Renal cortex interstitium (tissue), 11 donors: Measurements from ENCODE around the gene RNF166. TPM values are rescaled to one million over a fixed set of nuclear protein-coding genes. Genes with fewer than 3 reads are reported as not detected.

Source experiments
- DNase-seq, 11 donors: peaks; one replicate each; pipeline ENCODE4 v3.0.0-alpha.2; 2013; ENCODE audit warnings: low read depth in 9 of 11, low spot score in 4 of 11; ENCODE audit errors: extremely low read depth in 1 of 11
- polyA plus RNA-seq, 3 donors: library from polyadenylated mRNA; unstranded; fragments of 120-200 nt; gene quantifications; one replicate each; pipeline ENCODE4 v1.2.1, GENCODE V29; 2013; ENCODE audit not compliant: insufficient read length in 3 of 3

The RNF166 gene
- polyA plus RNA-seq, 3 donors: 14.5 to 22.4 (median 20.1) TPM

DNA sequence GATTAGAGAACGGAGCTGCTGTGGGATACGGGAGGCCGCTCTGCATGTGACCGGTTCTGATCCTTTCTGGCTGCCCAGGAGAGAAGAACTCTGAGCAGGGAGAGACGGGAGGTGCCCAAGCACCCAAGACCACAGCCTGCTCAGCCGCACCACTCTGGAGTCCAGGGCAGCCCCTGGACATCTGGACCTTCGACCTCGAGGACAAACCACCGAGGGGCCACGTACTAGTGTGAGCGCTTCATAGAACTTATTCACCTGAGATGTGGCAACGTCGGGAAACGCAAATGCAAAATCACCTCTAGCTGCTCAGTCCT lies 5.9 kb downstream of the RNF166 start:
- DNase-seq: no peak

GRCh38 chr16:88699180-88699579 lies 7.0 kb downstream of the RNF166 start:
- no peak for DNase-seq

DNA sequence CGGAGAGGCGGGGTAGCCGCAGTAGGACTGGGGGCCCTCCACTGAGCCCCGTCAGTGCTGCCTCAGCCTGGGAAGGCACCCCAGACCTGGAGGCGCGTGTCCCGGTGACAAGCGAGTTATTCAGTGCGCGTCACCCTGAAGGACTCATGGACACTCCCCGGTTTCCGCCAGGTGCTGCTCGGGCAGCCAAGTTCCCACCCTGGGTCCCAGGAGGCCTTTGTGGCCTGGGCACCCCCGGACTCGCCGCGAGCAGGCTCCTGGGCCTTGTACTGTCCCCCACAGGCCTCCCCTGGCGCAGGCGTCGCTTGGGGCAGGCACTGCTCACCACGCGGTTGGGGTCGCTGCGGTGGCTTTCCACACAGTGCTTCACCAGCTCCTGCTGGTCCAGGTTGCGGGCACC lies 7.6 kb downstream of the RNF166 start:
- no peak for DNase-seq

- no peak for DNase-seq
Measured at GRCh38 chr16:88697831-88698615, 8.2 kb downstream of the RNF166 start.

DNA sequence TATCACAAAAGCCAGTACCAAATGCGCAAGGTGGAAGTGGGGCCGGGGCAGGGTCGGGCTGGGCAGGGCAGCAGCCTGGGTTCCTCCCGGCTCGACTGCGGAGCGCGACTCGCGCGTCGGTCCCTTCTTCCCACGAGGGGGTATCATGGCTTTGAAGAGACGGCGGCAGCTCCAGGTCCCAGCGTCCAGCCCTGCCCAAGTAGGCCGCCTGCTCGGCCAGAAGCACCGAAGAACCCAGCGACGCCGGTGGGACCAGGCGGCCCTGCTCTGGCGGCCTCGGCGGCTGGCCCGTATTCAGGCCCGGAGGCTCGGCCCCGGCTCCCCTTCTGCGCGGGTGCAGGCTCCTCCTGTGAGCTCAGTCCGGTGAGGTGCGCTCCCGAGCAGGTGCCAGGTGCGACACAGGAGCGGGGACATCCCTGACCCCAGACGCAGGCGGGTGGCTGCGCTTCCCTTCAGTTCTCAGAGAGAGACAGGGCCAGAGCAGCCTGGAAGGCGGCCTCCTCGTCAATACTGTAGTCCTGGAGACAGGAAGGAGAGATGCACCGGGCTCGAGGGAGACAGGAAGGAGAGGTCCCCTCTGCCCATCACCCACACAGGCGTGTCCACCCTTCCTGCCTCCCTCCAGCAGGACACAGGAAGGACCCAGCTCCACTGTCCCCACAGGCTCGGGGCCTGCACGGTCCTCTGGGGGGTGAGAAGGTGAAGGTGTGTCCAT lies 8.9 kb downstream of the RNF166 start:
- no peak for DNase-seq

GRCh38 chr16:88696441-88696840 lies 9.8 kb downstream of the RNF166 start:
- DNase-seq: no peak

- no peak for DNase-seq
Measured at GRCh38 chr16:88695753-88696152, 10.5 kb downstream of the RNF166 start.

DNA sequence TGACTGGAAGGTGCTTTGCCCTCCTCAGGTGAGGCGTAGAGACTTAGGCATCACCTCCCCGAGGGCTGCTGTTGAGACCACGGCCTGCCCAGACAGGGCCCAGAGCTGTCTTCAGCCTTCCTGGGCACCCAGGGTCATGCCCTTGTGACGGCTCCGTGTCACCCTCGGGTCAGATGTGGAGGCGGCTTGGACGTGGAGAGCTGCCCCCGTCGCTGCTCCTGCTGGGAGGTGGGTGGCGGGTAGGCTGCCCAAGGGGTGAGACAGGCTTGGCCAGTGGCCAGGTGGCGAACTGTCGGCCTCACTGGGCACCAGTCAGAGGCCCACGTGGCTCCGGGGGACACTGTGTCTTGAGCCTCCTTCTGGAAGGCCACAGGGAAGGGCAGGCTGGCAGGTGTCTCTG lies 11.0 kb downstream of the RNF166 start:
- no peak for DNase-seq

DNA sequence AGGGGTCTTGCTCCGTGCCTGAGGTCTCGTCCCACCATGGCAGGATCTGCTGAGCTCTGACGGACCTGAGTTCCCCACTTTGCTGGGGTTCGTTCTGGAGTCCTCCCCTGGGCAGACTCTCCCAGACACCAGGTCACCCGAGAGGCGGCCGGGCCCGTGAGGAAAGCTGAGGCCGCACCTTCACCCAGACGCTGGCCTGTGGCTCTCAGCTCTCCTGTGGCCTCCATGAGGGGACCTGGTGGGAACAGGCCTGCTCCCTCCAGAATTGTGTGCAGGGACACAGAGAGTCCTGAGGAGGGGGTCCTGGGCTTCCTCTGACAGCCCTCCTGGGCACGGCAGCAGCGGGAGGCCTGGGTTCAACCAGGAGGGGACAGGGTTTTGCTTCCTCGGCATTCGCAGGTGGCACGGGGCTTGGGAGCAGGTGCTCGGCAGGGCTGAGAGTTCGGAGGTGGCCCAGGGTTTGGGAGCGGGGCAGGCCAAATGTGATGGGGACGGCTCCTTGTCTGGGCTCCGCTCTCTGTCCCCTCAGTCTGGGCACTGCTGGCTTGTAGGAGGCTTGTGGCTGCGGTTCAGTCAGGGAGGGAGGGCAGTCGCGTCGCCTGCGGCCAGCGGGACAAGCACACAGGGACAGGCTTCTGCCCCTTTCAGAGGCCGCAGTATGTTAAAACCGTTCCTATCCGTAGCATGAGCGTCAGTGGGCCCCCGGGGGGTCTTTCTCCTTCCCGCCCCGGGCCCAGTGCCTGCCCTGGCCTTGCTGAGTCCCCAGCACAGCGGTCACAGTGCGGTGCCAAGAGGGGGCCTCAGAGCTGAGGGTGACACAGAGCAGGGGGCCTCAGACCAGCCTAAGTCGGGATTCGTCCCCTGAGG lies 11.8 kb downstream of the RNF166 start:
- DNase-seq: no peak

DNA sequence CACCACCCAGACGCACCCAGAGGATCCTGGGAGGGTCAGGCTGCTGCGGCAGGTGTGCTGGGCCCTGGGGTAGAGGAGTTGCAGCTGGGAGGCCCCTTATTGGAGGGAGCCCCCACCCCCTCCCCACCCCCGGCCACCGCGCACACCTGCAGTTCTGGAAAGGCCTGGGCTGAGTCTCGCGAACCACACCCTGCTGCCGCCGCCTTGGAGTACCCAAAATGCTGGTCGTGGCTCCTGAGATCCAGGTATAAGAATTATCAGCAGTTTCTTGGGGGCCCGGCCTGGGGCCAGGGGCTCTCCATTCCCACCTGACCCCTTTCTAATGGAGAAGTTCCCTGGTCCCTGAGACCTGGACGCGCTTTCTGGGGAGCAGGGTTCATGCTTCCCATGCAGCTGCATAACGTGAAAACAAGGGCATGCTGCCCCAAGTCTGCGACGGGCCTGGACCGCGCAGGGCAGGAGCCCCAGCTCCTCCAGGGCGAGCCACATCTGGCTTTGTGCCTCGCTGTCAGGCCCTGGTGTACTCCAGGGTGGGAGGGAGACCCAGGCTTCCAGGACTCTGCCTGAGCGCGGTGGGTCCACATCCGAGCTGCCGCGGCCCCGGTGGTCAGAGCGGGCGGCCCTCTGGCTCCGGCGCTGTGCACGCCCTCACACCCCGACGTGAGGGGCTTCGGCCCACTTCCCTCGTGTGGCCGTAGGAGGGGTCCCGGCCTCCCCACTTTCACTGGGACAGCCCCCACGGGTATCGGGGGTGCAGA lies 12.6 kb downstream of the RNF166 start:
- DNase-seq: no peak

- no peak for DNase-seq
Measured at GRCh38 chr16:88692861-88693260, 13.3 kb downstream of the RNF166 start.

DNA sequence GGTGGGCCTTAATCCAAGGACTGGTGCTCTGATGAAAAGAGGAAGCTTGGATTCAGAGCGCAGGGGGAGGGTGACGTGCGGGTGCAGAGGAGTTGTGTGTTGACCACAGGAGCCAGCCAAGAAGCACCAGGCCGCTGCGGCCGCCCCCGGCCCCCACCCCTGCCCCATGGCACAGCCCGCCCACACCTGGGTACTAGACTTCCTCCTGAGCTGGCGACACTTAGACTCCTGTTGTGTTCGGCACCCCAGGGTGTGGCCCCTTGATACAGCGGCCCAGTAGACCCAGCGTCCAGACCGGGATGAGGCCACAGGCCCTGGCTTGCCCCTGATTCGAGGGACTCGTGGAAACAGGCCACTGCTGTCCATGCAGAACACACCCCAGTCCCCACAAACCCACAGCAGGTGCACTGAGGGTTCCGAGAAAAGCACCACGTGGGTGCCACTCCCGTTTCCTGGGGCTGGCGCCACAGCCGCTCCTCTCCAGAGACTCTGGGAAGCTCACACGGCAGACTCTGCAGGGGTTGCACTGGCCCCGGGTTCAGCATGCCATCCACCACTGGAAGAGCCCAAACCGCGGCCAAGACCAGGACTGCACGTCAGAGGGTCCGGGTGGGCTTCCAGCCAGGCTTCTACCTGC lies 14.2 kb downstream of the RNF166 start:
- no peak for DNase-seq

GRCh38 chr16:88691129-88691813 lies 14.9 kb downstream of the RNF166 start:
- DNase-seq: no peak

DNA sequence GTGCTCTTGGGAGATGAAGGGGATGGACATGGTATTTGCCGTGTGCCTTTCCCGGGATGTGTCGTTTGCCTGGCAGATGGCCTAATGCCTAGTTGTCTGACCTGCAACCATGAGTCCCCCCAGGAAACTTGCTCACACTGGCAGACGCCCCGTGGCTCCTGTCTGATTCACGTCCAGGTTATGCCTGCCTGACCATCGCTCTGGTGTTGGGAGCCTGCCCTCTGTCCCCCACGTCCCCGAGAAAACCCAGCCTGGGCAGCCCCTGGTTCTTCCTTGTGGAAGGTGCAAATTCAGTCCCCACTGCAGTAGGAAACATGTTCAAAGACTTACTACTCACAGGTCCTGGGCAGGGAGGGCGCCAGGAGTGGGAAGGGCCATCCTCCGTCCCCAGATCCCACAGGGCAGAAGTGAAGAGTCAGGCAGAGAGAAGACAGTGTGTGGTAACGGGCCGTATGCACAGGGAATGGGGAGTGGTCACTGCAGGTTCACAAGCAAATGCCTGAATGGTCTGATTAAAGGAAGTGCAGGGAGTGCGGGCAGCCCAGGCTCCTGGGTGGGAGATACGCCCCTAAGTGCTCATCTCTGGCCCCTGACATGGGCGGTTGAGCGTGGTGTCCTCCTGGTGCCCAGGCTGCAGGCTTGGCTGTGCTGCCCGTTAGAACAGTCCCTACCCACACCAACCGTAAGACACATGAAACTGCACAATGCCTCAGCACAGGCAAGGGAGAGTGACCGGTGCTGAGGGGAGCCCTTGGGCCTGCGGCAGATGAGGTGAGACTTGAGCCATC lies 15.7 kb downstream of the RNF166 start:
- DNase-seq: no peak

GRCh38 chr16:88688013-88688778 lies 18.0 kb downstream of the RNF166 start:
- DNase-seq: no peak

GRCh38 chr16:88687676-88688012 lies 18.6 kb downstream of the RNF166 start:
- DNase-seq: no peak

- DNase-seq: no peak
Measured at GRCh38 chr16:88687254-88687576, 19.0 kb downstream of the RNF166 start.
